AG04449 (cell line): ENCODE measurements around the gene ECI1.

Source experiments
- CTCF ChIA-PET: fragments of 350-600 bp; formaldehyde crosslinking; extraction: SDS; loops from one replicate; lab custom pipeline; 2021; ENCODE audit warnings: antibody characterized with exemption; lab: Yijun Ruan, JAX
- POLR2A ChIA-PET: fragments of 400-600, 350-600 bp; formaldehyde crosslinking; extraction: SDS; loops from one replicate; lab custom pipeline; 2020; ENCODE audit warnings: antibody characterized with exemption, inconsistent platforms; lab: Yijun Ruan, JAX
- DNase-seq: peaks from one replicate; pipeline ENCODE4 v3.0.0-alpha.2; 2010; ENCODE audit warnings: low read depth, low spot score
- H3K4me3 ChIP-seq: 2 replicates; pipeline ENCODE4 v1.5.1; 2011; ENCODE audit warnings: low read depth, mild to moderate bottlenecking, control low read depth, low read length
- CTCF ChIP-seq: IDR thresholded peaks from one replicate; pipeline ENCODE4 v1.5.1; 2011; ENCODE audit warnings: mild to moderate bottlenecking, moderate library complexity, low read length, control low read depth, inconsistent platforms; ENCODE audit not compliant: insufficient read depth; ENCODE audit errors: missing control alignments

ECI1 gene

GRCh38 chr16:2282866-2283555 lies 31.6 kb upstream of the ECI1 start:
- no peak for TF ChIP-seq CTCF
- H3K4me3 ChIP-seq = no peak overlapping the region
- ChIA-PET CTCF (no interaction called here), POLR2A (no interaction called here)
- DNase-seq = no peak

- CTCF ChIA-PET = no interaction called here
- DNase-seq = no peak
- TF ChIP-seq CTCF = no peak
- POLR2A ChIA-PET = no interaction called here
- H3K4me3 ChIP-seq = no peak overlapping the region
Measured at GRCh38 chr16:2282262-2282661, 30.9 kb upstream of the ECI1 start.

- POLR2A ChIA-PET = interaction anchor here (0.6 kb wide), 1 partner anchor 13 kb away, joined by 4 read pairs; no protein-coding TSS in a partner anchor
- DNase-seq = no peak
- TF ChIP-seq CTCF = no peak
- no peak overlapping the region for H3K4me3 ChIP-seq
- CTCF ChIA-PET = no interaction called here
Measured at GRCh38 chr16:2280981-2281542, 29.7 kb upstream of the ECI1 start.

- no peak overlapping the region for H3K4me3 ChIP-seq
- CTCF ChIA-PET = no interaction called here
- DNase-seq = no peak
- POLR2A ChIA-PET = interaction anchor here (0.6 kb wide), 1 partner anchor 14 kb away, joined by 4 read pairs; no protein-coding TSS in a partner anchor
- no peak for TF ChIP-seq CTCF
Measured at GRCh38 chr16:2280461-2280860, 29.1 kb upstream of the ECI1 start.

- no peak for DNase-seq
- no peak for TF ChIP-seq CTCF
- ChIA-PET CTCF (no interaction called here), POLR2A (interaction anchor here (1.1 kb wide), 1 partner anchor 15 kb away, joined by 3 read pairs; no protein-coding TSS in a partner anchor)
- H3K4me3 ChIP-seq = no peak overlapping the region
Measured at GRCh38 chr16:2278956-2279800, 27.8 kb upstream of the ECI1 start.

GRCh38 chr16:2278272-2278608 lies 26.9 kb upstream of the ECI1 start:
- no peak overlapping the region for H3K4me3 ChIP-seq
- ChIA-PET CTCF (no interaction called here), POLR2A (interaction anchor here (1.1 kb wide), 1 partner anchor 15 kb away, joined by 3 read pairs; no protein-coding TSS in a partner anchor)
- no peak for DNase-seq
- TF ChIP-seq CTCF = no peak
